ENCODE data around the gene PRUNE2.
A peak's percentile ranks its signal among the peaks of the same experiment; 100 is the strongest.
"Not testable (repeated sequence)": the region's sequence is repeated elsewhere in the genome, so short reads cannot be mapped to it uniquely, and the experiment has no call there.

PRUNE2 gene, protein sequence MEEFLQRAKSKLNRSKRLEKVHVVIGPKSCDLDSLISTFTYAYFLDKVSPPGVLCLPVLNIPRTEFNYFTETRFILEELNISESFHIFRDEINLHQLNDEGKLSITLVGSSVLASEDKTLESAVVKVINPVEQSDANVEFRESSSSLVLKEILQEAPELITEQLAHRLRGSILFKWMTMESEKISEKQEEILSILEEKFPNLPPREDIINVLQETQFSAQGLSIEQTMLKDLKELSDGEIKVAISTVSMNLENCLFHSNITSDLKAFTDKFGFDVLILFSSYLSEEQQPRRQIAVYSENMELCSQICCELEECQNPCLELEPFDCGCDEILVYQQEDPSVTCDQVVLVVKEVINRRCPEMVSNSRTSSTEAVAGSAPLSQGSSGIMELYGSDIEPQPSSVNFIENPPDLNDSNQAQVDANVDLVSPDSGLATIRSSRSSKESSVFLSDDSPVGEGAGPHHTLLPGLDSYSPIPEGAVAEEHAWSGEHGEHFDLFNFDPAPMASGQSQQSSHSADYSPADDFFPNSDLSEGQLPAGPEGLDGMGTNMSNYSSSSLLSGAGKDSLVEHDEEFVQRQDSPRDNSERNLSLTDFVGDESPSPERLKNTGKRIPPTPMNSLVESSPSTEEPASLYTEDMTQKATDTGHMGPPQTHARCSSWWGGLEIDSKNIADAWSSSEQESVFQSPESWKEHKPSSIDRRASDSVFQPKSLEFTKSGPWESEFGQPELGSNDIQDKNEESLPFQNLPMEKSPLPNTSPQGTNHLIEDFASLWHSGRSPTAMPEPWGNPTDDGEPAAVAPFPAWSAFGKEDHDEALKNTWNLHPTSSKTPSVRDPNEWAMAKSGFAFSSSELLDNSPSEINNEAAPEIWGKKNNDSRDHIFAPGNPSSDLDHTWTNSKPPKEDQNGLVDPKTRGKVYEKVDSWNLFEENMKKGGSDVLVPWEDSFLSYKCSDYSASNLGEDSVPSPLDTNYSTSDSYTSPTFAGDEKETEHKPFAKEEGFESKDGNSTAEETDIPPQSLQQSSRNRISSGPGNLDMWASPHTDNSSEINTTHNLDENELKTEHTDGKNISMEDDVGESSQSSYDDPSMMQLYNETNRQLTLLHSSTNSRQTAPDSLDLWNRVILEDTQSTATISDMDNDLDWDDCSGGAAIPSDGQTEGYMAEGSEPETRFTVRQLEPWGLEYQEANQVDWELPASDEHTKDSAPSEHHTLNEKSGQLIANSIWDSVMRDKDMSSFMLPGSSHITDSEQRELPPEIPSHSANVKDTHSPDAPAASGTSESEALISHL (N-terminal part only)

DNA sequence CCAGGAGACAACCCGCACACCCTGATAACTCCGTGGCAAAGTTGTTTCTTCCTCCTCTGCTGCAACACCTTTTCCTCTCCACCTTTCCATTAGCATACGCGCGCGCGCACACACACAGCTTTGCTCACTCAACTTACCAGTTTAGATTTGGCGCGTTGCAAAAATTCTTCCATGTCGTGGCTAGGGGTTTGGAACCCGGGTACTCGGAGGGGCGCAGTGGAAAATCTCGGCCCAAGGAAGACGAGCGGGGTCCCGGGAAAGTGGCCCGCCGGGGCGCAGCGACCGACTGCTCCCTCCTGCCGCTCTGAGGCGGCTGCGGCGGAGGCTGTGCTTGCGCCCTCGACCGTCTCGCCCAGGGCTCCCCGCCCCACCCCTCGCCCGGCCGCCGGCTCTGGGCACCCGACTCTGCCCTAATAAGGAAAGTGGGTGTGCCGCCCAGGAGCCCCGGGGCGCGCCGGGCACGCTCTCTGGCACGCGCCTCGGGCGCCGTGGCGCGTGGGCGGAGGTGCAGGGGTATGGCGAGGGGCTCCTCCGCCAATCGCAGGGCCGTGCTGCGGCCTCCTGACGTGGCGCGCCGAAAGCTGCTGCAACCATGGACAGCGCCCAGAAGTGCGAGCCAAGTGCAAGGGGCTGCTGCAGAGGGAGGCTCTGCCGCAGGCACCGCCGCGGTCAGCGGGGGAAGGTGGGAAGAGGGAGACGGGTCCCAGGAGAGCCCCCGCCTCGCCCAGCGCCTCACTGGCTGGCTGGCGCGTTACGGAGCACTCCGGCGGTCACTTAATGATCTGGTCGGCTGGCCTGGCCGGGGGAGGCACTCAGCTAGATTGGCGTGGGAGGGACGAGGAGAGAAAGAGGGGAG, at the start of gene PRUNE2:
Gene PRUNE2 (minus strand): TSS at position 324 of the 856 bp plus-strand sequence. CDS start 151 bp downstream, at position 173.
- in situ Hi-C loops (cut with HindIII; ENCODE audit: low pct_ligation_motif_present, low sequenced_read_pairs), result no loop called here
- H3K4me3 ChIP-seq (ENCODE audit: low read depth, low read length), result peak within 1 kb of the TSS; percentile 39
- H3K36me3 ChIP-seq (replicated peaks), result no peaks in the 10 kb centered on the region
- H3K27ac ChIP-seq, result no peak within 1 kb of the TSS
- TF ChIP-seq, protein P1, sequence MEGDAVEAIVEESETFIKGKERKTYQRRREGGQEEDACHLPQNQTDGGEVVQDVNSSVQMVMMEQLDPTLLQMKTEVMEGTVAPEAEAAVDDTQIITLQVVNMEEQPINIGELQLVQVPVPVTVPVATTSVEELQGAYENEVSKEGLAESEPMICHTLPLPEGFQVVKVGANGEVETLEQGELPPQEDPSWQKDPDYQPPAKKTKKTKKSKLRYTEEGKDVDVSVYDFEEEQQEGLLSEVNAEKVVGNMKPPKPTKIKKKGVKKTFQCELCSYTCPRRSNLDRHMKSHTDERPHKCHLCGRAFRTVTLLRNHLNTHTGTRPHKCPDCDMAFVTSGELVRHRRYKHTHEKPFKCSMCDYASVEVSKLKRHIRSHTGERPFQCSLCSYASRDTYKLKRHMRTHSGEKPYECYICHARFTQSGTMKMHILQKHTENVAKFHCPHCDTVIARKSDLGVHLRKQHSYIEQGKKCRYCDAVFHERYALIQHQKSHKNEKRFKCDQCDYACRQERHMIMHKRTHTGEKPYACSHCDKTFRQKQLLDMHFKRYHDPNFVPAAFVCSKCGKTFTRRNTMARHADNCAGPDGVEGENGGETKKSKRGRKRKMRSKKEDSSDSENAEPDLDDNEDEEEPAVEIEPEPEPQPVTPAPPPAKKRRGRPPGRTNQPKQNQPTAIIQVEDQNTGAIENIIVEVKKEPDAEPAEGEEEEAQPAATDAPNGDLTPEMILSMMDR (IDR thresholded peaks at IDR 0.05; ENCODE audit: low read depth, low read length, missing control alignments), result no peak
- peak; percentile 56 for DNase-seq
- peaks cover 28% of the 10 kb centered on the region for H3K27me3 ChIP-seq (replicated peaks)

DNA sequence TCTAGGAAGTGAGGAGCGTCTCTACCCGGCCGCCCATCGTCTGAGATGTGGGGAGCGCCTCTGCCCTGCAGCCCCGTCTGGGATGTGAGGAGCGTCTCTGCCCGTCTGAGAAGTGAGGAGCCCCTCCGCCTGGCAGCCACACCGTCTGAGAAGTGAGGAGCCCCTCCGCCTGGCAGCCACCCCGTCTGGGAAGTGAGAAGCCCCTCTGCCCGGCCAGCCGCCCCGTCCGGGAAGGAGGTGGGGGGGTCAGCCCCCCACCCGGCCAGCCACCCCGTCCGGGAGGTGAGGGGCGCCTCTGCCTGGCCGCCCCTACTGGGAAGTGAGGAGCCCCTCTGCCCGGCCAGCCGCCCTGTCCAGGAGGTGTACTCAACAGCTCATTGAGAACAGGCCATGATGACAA, 49.5 kb upstream of the PRUNE2 start:
- H3K27me3 ChIP-seq (replicated peaks); in situ Hi-C loops (cut with HindIII; ENCODE audit: low pct_ligation_motif_present, low sequenced_read_pairs); H3K27ac ChIP-seq; H3K36me3 ChIP-seq (replicated peaks); DNase-seq; H3K4me3 ChIP-seq (ENCODE audit: low read depth, low read length): not testable (repeated sequence)

DNA sequence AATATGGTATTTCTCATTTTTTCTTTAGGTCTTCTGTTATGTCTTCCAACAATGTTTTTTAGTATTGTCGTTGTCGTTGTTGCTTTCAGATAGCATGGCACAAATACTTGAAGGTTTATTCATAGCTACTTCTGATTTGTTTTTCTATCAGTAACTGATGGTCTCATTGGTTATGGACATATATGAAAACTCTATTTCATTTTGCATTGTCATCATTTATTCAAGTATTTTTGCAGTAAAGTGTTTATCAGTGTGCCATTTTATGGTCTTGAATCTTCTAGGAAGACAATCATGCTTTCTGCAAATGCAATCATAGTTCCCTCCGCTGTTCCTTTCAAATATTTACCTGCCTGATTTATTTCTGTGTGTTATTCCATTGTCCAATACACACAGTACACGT, 44.0 kb upstream of the PRUNE2 start:
- DNase-seq, result no peak
- H3K4me3 ChIP-seq (ENCODE audit: low read depth, low read length), result no peak overlapping the region
- no peaks in the 10 kb centered on the region for H3K36me3 ChIP-seq (replicated peaks)
- H3K27me3 ChIP-seq (replicated peaks), result no peaks in the 10 kb centered on the region
- no peak overlapping the region for H3K27ac ChIP-seq
- in situ Hi-C loops (cut with HindIII; ENCODE audit: low pct_ligation_motif_present, low sequenced_read_pairs), result no loop called here
- TF ChIP-seq, protein P1 (IDR thresholded peaks at IDR 0.05; ENCODE audit: low read depth, low read length, missing control alignments), result no peak

DNA sequence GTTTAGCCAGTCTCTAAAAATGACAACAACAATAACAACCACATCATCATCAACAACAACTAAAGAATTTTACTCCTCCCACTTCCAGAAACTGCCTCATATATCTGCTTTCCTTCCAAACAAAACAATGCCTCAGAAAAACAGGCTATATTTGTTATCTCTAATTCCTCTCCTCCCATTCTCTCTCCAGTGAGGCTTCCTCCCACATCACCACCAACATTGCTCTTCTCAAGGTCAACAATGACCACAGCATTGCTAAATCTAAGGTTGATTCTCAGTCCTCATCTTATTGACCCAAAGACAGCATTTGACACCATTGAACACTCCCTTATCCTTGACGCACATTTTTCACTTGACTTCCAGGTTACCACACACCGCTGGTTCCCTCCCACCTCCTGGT, 38.1 kb upstream of the PRUNE2 start:
- Histone ChIP-seq H3K36me3 (replicated peaks) (no peaks in the 10 kb centered on the region), H3K4me3 (ENCODE audit: low read depth, low read length) (no peak overlapping the region), H3K27ac (no peak overlapping the region), H3K27me3 (replicated peaks) (no peaks in the 10 kb centered on the region)
- DNase-seq, result no peak
- TF ChIP-seq, protein P1 (IDR thresholded peaks at IDR 0.05; ENCODE audit: low read depth, low read length, missing control alignments), result no peak
- in situ Hi-C loops (cut with HindIII; ENCODE audit: low pct_ligation_motif_present, low sequenced_read_pairs), result no loop called here

DNA sequence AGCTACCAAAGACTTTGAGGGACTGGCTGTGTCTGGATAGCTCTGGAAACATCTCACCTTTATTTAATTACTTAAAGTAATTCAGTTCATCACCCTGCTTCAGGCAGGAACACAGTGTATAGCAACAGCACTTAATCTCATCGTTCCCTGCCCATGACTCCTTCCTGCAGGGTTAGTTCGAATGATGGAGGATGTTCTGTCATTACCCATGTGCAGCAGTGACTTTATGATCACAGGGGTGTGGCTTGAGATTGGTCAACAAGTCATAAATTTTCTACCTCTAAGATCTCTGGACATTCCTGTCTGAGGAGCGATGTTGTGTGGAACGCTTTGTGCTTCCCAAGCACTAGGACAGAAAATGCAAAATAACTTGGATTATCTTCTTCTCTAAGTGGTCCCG, 37.1 kb upstream of the PRUNE2 start:
- no peak for DNase-seq
- in situ Hi-C loops (cut with HindIII; ENCODE audit: low pct_ligation_motif_present, low sequenced_read_pairs), result no loop called here
- Histone ChIP-seq H3K27ac (no peak overlapping the region), H3K27me3 (replicated peaks) (no peaks in the 10 kb centered on the region), H3K36me3 (replicated peaks) (no peaks in the 10 kb centered on the region), H3K4me3 (ENCODE audit: low read depth, low read length) (no peak overlapping the region)
- TF ChIP-seq, protein P1 (IDR thresholded peaks at IDR 0.05; ENCODE audit: low read depth, low read length, missing control alignments), result no peak
